Activated gamma-delta T cell (primary cell): ENCODE data around the gene LBHD2.
"Not testable (repeated sequence)": the region's sequence is repeated elsewhere in the genome, so short reads cannot be mapped to it uniquely, and the experiment has no call there.

Experiments
- DNase-seq: peaks from one replicate; lab custom pipeline; 2025; lab: John Stamatoyannopoulos, UW

The LBHD2 gene

DNA sequence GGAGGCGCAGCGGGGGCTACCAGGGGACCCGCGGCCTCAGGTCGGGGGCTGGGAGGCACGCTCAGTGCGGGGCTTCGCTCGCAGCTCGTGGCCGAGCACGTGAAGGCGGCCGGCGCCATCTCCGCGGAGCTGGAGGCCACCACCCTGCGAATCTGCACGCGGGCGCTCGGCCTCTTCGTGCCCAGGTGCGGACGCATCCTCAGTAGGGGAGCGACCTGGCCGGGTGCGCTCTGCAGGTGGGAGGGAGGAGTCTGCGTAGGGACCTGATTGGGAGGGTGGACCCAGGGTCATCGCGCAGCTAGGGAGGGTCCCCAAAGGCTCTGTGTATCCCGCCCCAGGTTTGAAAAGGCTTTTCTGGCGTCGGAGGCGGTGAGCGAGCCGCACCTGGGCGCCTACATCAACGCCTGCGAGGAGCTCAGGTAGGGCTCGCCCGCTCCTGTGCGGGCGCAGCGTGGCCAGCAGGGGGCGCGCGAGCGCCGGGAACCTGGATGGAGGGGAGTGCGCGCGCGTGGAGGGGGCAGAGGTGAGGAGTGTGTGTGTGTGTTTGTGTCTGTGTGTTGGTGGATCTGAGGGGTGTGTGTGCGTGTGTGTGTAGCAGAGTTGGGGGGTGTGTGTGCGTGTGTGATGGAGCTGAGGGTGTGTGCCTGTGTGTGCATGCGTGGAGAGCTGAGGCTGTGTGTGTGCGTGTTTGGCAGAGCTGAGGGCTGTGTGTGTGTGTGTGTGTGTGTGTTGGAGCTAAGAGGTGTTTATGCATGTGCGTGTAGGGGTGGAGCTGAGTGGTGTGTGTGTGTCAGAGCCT is 20.8 kb downstream of the LBHD2 start:
- DNase-seq = peak; percentile 35

DNA sequence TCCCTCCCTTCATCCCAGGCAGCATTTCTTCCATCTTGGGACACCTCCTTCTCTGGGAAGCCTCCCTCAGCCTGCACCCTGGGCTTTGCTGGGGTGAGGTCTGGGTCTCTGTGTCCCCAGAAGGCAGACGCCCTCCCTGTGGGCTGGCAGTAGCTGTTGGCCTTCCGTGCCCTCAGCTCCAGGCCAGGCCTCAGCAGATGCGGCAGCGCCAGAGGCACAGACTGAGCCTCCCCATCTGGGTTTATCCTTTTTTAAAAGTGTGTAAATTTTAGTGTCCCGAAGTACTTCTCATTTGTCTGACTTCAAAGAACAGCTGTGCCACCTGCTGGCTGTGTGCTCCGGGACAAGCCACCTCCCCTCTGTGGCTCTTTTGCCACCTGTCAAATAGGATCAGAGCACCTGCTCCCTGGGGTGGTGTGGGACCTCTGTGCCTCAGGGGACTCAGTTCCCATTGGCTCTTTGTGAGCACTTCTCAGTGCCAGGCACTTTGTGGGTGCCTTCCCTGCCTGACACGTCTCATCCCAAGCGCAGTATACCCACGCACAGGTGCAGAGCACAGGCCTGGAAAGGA is 21.7 kb downstream of the LBHD2 start:
- no peak for DNase-seq

DNA sequence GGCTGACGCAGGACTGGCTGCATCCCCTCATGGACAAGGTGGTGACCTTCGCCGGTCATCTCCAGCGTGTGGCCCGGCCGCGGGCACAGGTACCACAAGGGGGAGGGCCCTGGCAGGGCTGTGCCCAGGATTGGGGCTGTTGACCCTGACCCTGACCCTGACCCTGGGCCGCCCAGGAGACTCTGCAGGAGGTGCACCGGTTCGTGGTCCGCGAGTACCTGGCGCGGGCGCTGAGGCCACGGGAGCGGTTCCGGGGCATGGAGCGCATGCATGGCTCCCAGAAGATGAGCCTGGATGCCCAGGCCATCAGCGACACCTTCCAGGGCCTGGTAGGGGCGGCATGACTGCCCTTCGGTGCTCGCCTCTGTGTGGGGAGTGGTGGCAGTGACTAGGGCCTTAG is 23.4 kb downstream of the LBHD2 start:
- DNase-seq = no peak

DNA sequence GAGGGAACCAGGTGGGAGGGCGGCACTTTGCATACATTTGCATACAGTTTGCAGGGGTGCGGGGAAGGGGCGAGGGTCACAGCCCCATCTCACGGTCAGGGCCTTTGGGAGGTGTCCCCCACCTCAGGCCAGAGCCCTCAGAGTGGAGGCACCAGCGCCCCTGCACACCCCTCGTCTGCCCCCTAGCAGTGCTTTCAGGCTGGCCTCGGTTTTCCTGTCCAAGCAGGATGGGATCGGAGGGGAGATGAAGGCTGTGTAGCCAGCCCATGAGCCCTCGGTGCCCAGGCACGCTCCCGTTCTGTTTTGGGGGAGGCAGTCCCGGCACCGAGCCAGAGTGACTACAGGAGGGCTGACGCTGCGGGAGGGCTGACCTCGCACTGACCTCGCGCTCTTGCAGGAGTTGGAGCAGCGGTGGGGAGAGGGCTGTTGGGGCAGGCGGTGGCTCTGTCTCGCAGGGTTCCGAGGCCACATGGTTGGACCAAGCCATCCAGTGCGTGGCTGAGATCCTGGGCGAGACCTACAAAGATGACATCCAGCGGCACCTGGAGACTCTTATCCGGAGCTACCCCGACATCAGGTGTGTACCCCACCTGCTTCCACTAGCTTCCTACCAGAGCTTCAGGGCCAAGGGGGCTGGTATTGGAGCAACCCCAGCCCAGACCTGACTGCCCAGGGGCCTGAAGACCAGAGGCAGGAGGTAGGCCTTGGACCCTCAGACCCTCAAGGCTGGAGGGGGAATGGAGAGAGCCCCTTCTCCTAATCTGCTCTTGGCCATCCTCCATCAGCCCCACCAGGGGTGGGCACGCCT is 24.1 kb downstream of the LBHD2 start:
- no peak for DNase-seq

DNA sequence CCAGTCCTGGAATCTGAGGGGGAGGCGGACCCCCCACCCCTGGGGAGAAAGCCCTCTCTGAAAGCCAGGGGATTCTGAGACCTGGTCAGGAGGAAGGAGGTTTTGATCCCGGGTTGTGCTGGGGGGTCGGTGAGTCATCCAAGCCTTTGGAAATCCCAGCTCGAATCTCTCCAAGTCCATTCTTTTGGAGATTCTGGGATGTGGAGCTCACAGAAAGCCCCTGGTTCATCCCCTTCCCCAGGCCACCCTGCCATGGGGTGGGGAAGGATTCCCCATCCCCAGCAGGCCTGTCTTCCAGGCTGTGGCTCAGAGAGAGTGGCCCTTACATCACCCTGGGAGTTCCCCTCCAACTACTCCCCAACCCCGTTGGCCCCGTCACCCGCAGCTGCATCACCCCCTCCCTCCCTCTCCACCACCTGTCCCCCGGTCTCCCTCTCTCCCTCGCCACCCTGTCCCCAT is 24.8 kb downstream of the LBHD2 start:
- no peak for DNase-seq

DNA sequence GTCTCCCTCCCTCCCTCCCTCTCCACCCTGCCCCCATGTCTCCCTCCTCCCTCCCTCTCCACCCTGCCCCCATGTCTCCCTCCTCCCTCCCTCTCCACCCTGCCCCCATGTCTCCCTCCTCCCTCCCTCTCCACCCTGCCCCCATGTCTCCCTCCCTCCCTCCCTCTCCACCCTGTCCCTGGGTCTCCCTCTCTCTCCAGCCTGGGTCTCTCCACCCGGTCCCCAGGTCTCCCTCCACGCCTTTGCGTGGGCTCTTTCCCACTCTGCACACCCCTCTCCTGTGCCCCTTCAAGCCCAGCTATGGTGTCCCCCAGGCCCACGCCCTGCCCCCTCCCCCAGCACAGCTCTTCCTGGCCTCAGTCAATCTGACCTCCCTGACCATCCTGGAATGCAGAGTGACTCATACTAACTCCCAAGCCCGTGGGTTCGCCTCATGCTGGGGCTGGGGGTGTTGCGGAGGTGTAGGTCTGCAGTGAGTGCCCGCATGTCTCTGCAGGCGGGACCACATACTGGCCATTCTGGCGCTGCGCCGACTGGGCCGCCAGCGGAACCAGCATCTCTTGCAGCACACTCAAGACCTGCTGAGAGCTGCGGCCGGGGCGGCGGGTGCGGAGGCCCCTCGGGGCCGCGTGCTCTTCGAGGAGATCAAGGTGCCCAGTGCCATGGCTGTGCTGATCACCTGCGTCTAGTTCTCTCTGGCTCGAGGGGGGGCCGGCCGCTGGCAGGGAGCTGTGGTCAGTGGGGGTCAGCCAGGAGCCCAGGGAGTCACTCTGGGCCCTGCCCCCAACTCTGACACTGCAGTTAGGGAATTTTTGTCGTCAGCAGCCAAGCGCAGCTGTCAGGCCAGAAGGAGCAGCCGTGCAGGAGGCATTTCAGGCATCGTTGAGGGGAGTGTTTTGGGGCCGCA is 25.8 kb downstream of the LBHD2 start:
- no peak for DNase-seq

DNA sequence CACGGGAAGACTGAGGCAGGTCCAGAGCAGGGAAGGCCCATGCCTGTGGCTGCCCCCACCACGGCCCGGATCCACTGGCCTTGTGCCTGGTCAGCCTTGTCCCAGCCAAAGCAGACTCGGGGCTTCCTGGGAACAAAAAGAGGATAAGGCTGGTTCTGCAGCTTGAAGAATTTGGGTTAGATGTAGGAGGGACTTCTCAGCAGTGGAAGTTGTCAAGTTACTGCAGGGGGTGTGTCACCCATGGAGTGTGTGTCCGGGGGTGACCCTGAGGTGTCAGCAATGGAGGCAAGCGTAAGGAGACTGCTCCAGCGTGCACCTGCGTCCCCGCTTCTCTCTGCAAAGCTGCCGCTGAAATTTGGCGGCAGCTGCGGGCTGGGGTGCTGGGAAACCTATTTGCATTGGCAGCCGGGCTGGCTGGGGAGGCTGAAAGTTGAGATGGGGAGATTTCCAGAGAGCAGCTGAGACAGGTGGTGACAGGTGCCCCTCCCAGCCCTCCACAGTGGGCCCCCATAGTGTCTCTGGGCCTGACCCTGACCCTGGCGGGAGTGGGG is 26.7 kb downstream of the LBHD2 start:
- no peak for DNase-seq

DNA sequence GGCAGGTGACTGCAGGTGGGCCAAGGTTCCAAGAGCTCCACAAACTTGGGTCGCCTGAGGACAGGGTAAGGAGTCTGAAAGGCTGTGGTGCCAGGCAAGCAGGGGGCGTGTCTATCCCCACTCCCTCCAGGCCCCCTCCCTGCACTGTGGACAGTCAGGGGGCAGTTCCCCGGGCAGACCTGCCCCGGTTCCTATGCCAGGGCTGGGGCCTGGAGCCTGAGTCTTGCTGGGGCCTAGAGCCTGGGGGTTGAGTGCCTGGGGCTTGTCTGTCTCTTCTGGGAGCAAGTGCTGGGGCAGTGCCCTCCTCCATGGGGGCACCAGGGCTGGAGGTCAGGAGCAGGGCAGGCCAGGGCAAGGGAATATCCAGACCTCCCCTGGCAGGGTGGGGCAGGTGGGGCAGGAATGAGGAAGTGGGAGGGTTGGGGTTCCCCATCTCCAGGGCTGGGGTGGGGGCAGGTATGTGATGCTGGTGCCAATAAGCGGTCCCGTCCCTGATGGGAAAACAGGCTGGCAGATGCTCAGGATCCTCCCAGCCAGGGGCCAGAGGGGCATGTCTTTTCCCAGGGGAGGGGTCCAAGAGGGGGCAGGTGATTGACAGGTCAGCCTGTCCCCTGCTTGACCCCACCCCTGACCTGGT is 27.3 kb downstream of the LBHD2 start:
- no peak for DNase-seq

DNA sequence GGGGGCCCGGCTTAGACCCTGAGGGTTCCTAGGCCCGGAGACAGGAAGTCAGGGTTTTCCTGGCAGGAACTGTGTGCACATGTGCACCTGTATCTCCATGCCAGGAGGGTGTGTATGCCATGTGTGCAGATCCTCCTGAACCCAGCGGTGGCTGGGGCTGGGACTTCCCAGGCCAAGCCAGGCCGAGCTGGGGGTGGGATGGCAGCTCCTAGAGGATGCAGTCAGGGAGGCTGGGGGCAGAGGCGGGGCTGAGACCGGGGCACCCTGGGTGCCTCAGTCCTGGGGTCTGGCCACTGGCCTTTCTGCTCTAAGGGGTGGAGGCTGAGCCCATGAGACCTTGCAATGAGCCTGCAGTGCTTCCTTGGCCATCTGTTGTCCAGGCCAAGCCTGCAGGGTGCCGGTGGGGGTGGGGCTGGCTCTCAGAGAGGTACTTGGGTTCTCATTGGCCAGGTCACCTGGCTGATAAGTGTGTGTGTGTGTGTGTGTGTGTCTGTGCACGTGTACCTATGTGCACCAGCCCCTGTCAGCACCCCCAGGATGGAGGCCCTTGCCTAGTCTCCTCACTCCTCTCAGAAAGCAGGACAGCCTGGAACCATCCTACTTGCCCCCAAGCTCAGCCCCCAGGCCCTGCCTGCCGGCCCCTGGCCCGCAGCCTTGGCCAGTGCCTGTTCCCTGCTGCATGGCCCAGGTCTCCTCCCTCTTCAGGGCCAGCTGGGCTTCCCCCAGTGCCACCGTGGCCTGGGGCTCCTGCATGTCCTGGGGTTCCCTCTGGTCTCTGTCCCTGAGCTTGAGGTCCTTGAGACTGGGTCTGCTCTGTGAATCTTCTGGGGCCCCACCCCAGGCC is 28.6 kb downstream of the LBHD2 start:
- no peak for DNase-seq

DNA sequence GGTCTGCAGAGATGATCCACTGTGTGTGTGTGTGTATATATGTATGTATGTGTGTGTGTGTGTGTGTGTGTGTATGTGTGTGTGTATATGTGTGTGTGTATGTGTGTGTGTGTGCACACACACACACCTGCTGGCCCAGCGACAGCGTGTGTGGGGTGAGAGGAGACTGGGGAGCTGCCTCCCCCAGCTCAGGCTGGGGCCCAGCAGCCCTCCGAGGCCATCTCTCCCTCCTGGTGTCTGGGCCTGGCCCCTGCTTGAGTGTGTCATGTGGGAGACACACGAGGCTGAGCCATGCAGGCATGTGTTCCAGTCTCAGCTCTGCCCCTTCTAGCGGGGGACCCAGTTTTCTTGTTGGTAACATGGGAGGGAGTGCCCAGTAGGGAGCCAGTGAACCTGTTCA is 29.3 kb downstream of the LBHD2 start:
- no peak for DNase-seq

DNA sequence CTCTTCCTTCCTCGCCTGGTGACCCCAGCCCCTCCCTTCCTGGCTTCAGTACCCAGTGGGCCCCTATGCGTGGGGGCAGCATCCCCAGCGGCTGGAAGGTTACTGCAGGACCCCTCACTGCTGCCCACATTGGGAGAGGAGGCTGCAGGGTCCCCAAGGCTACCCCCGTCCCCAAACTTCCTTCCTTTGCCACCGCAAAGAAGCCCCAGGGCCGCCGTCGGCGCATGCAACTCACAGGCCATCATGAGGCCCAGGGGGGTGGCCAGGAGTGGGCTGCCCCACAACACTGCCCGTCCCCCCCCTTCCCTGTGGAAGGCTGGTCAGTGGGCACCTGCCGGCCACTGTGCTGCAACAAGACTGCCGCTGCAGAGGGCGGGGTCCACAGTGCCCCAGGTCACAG is 29.8 kb downstream of the LBHD2 start:
- no peak for DNase-seq

DNA sequence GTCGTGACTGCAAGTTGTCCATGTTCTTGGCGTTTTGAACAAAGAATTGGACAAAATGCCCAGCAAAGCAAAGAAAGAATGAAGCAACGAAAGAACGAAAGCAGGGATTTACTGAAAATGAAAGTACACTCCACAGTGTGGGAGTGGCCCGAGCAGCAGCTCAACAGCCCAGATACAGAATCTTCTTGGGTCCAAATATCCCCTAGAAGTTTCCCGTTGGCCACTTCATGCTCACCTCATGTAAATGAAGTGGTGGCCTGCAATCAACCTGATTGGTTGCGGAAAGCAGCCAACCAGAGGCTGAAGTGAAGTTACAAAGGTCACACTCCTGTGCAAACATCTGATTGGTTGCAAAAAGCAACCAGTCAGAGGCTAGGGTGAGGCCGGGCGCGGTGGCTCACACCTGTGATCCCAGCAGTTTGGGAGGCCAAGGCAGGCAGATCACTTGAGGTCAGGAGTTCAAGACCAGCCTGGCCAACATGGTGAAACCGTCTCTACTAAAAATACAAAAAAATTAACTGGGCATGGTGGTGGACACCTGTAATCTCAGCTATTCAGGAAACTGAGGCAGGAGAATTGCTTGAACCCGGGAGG is 31.2 kb downstream of the LBHD2 start:
- not testable (repeated sequence) for DNase-seq

DNA sequence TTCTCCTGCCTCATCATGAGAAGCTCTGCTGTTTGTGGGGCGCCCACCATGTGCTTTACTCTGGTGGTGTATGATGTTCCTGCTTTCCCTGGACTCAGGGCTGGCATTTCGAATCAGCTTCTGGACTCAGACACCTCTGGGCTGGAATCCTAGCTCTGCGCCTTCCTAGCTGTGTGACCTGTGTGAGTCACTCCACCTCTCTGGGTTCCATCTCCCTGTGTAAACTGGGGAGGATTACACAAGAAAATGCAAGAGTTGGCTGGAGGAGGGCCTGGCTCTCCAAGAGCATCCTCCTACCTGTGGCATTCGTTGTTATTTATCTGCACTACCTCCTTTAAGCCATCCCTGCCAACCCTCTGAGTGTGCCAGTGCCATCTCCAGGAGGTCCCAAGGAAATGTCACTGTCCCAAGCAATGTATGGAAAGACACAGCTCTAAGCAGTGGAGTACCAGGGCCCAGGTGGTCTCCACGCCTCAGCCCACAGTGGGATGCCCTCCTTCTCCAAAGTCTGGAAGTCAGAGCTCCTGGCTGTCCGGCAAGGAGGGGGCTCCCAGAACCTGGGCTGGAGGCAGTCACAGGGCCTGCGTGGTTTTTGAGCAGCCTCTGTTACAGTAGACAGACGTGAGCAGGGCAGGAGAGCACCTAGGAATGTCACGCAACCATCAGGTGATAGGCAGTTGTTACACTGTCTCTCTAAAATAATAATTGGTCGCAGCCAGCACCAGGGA is 32.0 kb downstream of the LBHD2 start:
- no peak for DNase-seq

DNA sequence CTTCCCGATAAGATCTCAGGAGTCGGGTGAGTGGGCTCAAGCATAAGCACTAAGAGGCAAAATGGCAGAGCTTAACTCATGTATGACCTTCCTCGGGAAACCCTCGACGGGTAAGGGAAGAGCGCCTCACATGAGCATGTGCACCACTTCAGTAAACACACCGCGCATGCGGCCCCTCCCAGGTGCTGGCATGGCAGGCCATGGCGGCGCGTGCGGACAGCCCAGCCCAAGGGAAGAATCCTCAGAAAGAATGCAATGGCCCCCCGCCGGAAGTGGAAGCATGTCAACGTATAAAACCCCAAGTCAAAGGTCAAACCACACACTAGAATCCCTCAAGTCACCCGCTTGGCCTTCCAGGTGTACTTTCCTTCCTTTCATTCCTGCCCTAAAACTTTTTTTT is 32.6 kb downstream of the LBHD2 start:
- no peak for DNase-seq

DNA sequence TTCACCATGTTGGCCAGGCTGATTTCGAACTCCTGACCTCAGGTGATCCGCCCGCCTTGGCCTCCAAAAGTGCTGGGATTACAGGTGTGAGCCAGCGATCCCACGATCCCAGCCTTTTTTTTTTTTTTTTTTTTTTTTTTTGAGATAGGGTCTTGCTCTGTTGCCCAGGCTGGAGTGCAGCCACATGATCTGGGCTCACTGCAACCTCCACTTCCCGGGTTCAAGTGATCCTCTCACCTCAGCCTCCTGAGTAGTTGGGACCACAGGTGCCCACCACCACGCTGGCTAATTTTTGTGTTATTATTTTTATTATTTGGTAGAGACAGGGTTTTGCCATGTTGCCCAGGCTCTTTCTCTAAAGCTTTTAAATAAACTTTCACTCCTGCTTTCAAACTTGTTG is 33.5 kb downstream of the LBHD2 start:
- DNase-seq = not testable (repeated sequence)

DNA sequence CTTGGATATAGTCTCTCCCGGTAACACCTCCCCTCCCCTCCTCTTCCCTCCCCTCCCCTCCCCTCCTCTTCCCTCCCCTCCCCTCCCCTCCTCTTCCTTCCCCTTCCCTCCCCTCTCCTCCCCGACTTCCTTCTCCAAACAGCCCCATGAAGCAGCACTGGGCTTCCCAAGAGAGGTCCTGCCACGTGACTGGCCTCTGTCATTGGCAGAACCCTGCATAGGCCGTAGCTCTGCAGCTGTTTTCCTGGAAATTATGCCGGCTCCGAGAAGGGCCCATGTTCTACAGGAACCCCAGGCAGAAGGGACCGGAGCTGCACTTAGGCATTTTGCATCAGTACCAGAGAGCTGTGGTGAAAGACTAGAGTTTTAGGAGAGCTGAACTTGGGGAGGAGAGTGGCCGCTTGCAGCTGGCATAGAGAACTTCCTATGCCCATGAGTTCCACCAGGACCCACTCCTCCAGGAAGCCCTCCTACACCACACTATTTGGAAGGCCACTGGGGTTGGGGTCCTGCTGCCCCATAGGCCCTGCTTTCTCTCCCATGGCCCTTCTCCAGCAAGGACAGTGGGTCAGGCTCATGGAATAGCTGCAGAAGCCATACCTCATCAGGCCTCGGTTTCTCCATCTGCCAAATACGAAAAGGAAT is 34.1 kb downstream of the LBHD2 start:
- no peak for DNase-seq

DNA sequence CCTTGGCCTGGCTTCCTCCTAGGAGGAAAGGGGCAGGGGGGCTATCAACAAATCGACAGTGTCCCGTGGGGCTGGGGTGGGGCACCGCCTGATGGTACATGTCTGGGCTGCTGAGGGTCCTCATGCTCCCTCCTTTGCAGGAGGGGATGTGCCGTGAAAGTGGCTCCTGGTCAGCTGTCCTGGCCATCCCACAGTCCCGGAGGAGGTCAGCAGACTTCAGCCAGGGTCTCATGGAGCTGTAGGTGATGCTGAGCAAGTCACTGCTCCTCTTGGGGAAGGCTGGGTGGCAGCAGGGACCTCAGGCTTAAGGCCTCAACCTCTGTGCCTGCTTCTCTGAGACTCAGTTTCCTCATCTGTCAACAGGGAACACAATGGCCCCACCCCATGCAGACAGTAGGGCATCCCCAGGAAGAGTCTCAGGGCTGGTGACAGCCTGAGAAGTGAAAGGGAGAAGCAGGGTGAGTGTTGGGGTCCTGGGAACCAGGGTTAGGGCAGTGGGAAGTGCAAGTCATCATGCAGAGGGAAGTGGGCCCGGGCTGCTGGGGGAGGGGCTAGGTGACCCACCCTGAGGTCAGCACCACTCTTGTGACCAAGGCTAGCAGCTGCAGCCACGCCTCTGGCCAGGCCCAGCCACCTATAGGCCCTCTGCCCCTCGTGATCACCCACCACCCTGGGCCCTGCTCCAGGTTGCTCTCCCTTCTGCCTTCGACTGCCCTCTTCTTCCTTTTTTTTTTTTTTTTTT is 34.8 kb downstream of the LBHD2 start:
- no peak for DNase-seq

DNA sequence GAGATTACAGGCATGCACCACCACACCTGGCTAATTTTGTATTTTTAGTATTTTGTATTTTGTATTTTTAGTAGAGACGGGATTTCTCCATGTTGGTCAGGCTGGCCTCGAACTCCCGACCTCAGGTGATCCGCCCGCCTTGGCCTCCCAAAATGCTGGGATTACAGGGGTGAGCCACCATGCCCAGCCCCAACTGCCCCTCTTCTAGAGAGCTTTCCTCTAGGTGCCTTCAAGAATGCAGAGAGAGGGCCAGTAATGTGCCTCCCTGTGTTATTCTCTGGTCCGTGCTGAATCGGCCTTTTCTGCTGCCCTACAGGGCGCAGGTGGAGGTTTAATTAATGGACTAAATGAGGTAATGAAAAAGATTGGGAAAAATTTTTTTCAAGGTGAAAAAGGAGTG is 35.5 kb downstream of the LBHD2 start:
- not testable (repeated sequence) for DNase-seq
